PC-3 (cell line): ENCODE data around the gene TAS2R10. TPM values are rescaled to one million over a fixed set of nuclear protein-coding genes. Genes with fewer than 3 reads are reported as not detected.

Experiments
- ATAC-seq: fragments of 200-7000 bp; cut with Tn5 transposase; 2 replicates; pipeline ENCODE4 v1.9.1; 2020; ENCODE audit warnings: mild to moderate bottlenecking, moderate library complexity
- Bru-seq: library from RNA; stranded (reverse); fragments of 400-500 nt; gene quantifications from one replicate; lab custom pipeline; 2021; lab: Mats Ljungman, UMichigan
- BruChase-seq, 2 experiments: library from RNA; stranded (reverse); fragments of 400-500 nt; gene quantifications; one replicate each; lab custom pipeline; 2021; lab: Mats Ljungman, UMichigan
- BruUV-seq: library from RNA; stranded (reverse); fragments of 400-500 nt; replicated peaks from 2 replicates; lab custom pipeline; 2021; lab: Mats Ljungman, UMichigan
- CTCF ChIA-PET: fragments of 300-600 bp; sonication (Branson Sonifier 250); formaldehyde crosslinking; loops from one replicate; lab custom pipeline; 2022; ENCODE audit warnings: antibody characterized with exemption; lab: Charles Lee
- POLR2A ChIA-PET: fragments of 300-600 bp; sonication (Branson Sonifier 250); formaldehyde crosslinking; loops from one replicate; lab custom pipeline; 2022; ENCODE audit warnings: antibody characterized with exemption; ENCODE audit not compliant: unreplicated experiment; lab: Charles Lee
- DNase-seq: peaks from one replicate; pipeline ENCODE4 v3.0.0-alpha.2; 2015
- H2AFZ ChIP-seq: fragments of 300-600 bp; sonication (generic); 2 replicates; pipeline ENCODE4 v1.6.0; 2016; ENCODE audit warnings: antibody characterized with exemption, low read length
- H3F3A ChIP-seq: fragments of 300-600 bp; sonication (generic); one replicate; pipeline ENCODE4 v1.6.0; 2017; ENCODE audit warnings: antibody characterized with exemption, low read length, control low read depth, mild to moderate bottlenecking; ENCODE audit not compliant: unreplicated experiment
- H3K27ac ChIP-seq: fragments of 300-600 bp; sonication (generic); 2 replicates; pipeline ENCODE4 v1.5.1; 2016; ENCODE audit warnings: mild to moderate bottlenecking, low read length
- H3K27me3 ChIP-seq: fragments of 300-600 bp; sonication (generic); 2 replicates; pipeline ENCODE4 v1.6.1; 2016; ENCODE audit warnings: low read length, mixed read lengths
- H3K36me3 ChIP-seq: fragments of 300-600 bp; sonication (generic); 2 replicates; pipeline ENCODE4 v1.6.1; 2016; ENCODE audit warnings: low read depth, mixed run types, low read length, mixed read lengths
- H3K4me1 ChIP-seq: fragments of 300-600 bp; sonication (generic); 2 replicates; pipeline ENCODE4 v1.5.1; 2016; ENCODE audit warnings: low read length; ENCODE audit not compliant: insufficient read depth
- H3K4me2 ChIP-seq: fragments of 300-600 bp; sonication (generic); 2 replicates; pipeline ENCODE4 v1.6.0; 2016; ENCODE audit warnings: low read length
- H3K4me3 ChIP-seq: fragments of 300-600 bp; sonication (generic); 2 replicates; pipeline ENCODE4 v1.5.1; 2016; ENCODE audit warnings: mild to moderate bottlenecking, low read length, mixed read lengths
- H3K79me2 ChIP-seq: fragments of 300-600 bp; sonication (generic); 2 replicates; pipeline ENCODE4 v1.6.1; 2017; ENCODE audit warnings: low read length, mixed read lengths
- H3K9ac ChIP-seq: fragments of 300-600 bp; sonication (generic); 2 replicates; pipeline ENCODE4 v1.6.0; 2016; ENCODE audit warnings: mild to moderate bottlenecking, low read length
- H3K9me2 ChIP-seq: fragments of 300-600 bp; sonication (generic); replicated peaks from 2 replicates; pipeline ENCODE4 v1.6.1; 2016; ENCODE audit warnings: mixed run types, low read length, mixed read lengths
- H3K9me3 ChIP-seq: fragments of 300-600 bp; sonication (generic); 2 replicates; pipeline ENCODE4 v1.6.1; 2016; ENCODE audit warnings: low read length, mixed read lengths
- H4K20me1 ChIP-seq: fragments of 300-600 bp; sonication (generic); 2 replicates; pipeline ENCODE4 v1.6.1; 2016; ENCODE audit warnings: low read length, mixed read lengths
- EZH2 ChIP-seq: fragments of 300-600 bp; sonication (generic); IDR thresholded peaks from one replicate; pipeline ENCODE4 v1.6.1; 2017; ENCODE audit warnings: antibody characterized with exemption, mild to moderate bottlenecking, low read length; ENCODE audit not compliant: unreplicated experiment
- EZH2phosphoT487 ChIP-seq: fragments of 300-600 bp; sonication (generic); IDR thresholded peaks from 2 replicates; pipeline ENCODE4 v1.6.1; 2018; ENCODE audit warnings: mild to moderate bottlenecking, antibody characterized with exemption, low read length, borderline replicate concordance
- intact Hi-C: fragments of 100-400 bp; cut with micrococcal nuclease; formaldehyde crosslinking; loops from 2 replicates; pipeline ENCODE4 v1.9.0; 2023
- long read RNA-seq: library from polyadenylated mRNA; unstranded; transcript quantifications from one replicate; pipeline ENCODE4 v2.0.0, GENCODE V29; 2021; ENCODE audit not compliant: unreplicated experiment
- total RNA-seq: library from RNA; depleted of rRNA; stranded (reverse); fragments of >200 nt; gene quantifications from 2 replicates; pipeline ENCODE4 v1.2.3, GENCODE V29; 2014; rRNA removed
- TF ChIP-seq, protein P1 (sequence below): fragments of 300-600 bp; sonication (generic); conservative IDR thresholded peaks from 2 replicates; pipeline ENCODE4 v1.5.1; 2017; ENCODE audit warnings: antibody characterized with exemption, low read depth, mild to moderate bottlenecking, low read length

TAS2R10 gene, protein sequence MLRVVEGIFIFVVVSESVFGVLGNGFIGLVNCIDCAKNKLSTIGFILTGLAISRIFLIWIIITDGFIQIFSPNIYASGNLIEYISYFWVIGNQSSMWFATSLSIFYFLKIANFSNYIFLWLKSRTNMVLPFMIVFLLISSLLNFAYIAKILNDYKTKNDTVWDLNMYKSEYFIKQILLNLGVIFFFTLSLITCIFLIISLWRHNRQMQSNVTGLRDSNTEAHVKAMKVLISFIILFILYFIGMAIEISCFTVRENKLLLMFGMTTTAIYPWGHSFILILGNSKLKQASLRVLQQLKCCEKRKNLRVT
- total RNA-seq (0.44 and 0.58 TPM in 2 replicates), Bru-seq, nascent RNA (percentile 48 among the genes with signal in this experiment), BruChase-seq, experiment 1, labeled RNA remaining after a 6-hour chase (percentile 56 among the genes with signal in this experiment), BruChase-seq, experiment 2, labeled RNA remaining after a 2-hour chase (percentile 81 among the genes with signal in this experiment)
- long read RNA-seq, result 0 reads

DNA sequence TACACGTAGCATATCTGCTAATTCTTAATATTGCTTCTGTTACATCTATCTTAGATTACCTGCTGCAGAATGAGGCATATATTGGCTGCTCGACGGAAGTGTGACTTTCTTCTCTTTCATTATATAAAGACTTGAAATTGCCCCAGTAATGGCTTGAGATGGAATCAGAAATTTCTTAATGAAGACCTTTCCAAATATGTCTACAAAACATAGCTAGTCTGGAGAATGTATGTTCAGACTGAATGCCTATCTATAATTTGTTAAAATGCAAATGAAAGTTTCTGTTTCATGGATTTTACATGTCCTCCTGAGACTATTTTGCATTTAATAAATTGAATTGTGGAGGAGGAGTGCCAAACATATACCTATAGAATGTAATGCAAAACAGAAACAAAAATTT lies at the start of gene TAS2R10:
TAS2R10 (minus strand) TSS at position 101 of the 400 bp plus-strand sequence; CDS start at position 12, 89 bp downstream.
- CTCF ChIA-PET, result no interaction called here
- intact Hi-C loops, result no loop called here

DNA sequence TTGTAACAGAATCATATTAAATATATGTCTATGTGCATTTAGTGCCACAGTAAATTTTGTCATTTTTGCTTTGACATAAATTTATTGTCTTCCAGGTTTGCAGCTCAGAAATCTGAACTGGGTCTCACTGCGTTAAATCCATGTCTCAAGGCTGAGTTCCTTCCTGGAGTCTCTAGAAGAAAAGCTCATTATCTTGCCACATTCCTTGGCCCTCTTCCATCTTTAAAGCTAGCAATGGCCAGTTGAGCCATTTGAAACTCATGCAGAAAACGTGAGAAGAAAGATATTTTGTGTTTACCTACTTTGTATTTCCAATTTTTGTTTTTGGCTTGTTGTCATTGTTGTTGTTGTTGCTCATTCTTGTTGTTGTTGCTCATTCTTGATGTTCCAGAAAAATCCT lies 47.2 kb upstream of the TAS2R10 start:
- CTCF ChIA-PET, result no interaction called here
- intact Hi-C loops, result no loop called here

More for the DNA sequence above, at the start of gene TAS2R10:
- Histone ChIP-seq H3K79me2 (no peaks in the 10 kb centered on the region), H3F3A (no peaks in the 10 kb centered on the region), H3K4me1 (no peaks in the 10 kb centered on the region), H4K20me1 (no peaks in the 10 kb centered on the region), H3K36me3 (no peaks in the 10 kb centered on the region), H3K9ac (no peak within 1 kb of the TSS), H3K27ac (no peak within 1 kb of the TSS), H3K9me3 (no peaks in the 10 kb centered on the region), H3K4me2 (no peak within 1 kb of the TSS), H3K9me2 (no peaks in the 10 kb centered on the region), H3K27me3 (no peaks in the 10 kb centered on the region), H2AFZ (no peak within 1 kb of the TSS), H3K4me3 (no peak within 1 kb of the TSS)
- no peak for TF ChIP-seq EZH2phosphoT487
- TF ChIP-seq, protein P1, sequence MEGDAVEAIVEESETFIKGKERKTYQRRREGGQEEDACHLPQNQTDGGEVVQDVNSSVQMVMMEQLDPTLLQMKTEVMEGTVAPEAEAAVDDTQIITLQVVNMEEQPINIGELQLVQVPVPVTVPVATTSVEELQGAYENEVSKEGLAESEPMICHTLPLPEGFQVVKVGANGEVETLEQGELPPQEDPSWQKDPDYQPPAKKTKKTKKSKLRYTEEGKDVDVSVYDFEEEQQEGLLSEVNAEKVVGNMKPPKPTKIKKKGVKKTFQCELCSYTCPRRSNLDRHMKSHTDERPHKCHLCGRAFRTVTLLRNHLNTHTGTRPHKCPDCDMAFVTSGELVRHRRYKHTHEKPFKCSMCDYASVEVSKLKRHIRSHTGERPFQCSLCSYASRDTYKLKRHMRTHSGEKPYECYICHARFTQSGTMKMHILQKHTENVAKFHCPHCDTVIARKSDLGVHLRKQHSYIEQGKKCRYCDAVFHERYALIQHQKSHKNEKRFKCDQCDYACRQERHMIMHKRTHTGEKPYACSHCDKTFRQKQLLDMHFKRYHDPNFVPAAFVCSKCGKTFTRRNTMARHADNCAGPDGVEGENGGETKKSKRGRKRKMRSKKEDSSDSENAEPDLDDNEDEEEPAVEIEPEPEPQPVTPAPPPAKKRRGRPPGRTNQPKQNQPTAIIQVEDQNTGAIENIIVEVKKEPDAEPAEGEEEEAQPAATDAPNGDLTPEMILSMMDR, result no peak
- no peak for TF ChIP-seq EZH2
- no peak for DNase-seq
- POLR2A ChIA-PET, result no interaction called here
- BruUV-seq, result no TSS peak
- no peak for ATAC-seq

More for the DNA sequence above, 47.2 kb upstream of the TAS2R10 start:
- H3K4me1 ChIP-seq, result no peaks in the 10 kb centered on the region
- no peak overlapping the region for H3K4me2 ChIP-seq
- H3K9me2 ChIP-seq, result no peaks in the 10 kb centered on the region
- H3K27ac ChIP-seq, result no peak overlapping the region
- BruUV-seq, result no TSS peak
- DNase-seq (no peak), ATAC-seq (no peak)
- H3K4me3 ChIP-seq, result no peak overlapping the region
- no peaks in the 10 kb centered on the region for H3K9me3 ChIP-seq
- TF ChIP-seq EZH2 (no peak), EZH2phosphoT487 (no peak)
- TF ChIP-seq, protein P1, result no peak
- no peak overlapping the region for H3K9ac ChIP-seq
- H4K20me1 ChIP-seq, result no peaks in the 10 kb centered on the region
- H2AFZ ChIP-seq, result no peak overlapping the region
- no peaks in the 10 kb centered on the region for H3K79me2 ChIP-seq
- POLR2A ChIA-PET, result no interaction called here
- H3K27me3 ChIP-seq, result no peaks in the 10 kb centered on the region
- no peaks in the 10 kb centered on the region for H3K36me3 ChIP-seq
- no peaks in the 10 kb centered on the region for H3F3A ChIP-seq
